Thyroid gland (tissue), 4 donors: Measurements from ENCODE around the gene MAGI1.

Source experiments
- POLR2A ChIP-seq, 2 donors: fragments of 450-650 bp; IDR thresholded peaks; one replicate each; pipeline ENCODE4 v1.6.1; 2017; ENCODE audit warnings: antibody characterized with exemption in 2 of 2, mild to moderate bottlenecking in 2 of 2, moderate library complexity in 1 of 2
- TF ChIP-seq, protein P1 (sequence below), 6 experiments: fragments of 200-600 bp in 3 of 6; fragments of 450-650 bp in 3 of 6; sonication (generic) in 3 of 6; IDR thresholded peaks; one replicate each; pipeline ENCODE4 v1.5.1; 2016 to 2019; ENCODE audit warnings: antibody characterized with exemption in 6 of 6, mild to moderate bottlenecking in 2 of 6, inconsistent platforms in 1 of 6, moderate library complexity in 1 of 6

DNA sequence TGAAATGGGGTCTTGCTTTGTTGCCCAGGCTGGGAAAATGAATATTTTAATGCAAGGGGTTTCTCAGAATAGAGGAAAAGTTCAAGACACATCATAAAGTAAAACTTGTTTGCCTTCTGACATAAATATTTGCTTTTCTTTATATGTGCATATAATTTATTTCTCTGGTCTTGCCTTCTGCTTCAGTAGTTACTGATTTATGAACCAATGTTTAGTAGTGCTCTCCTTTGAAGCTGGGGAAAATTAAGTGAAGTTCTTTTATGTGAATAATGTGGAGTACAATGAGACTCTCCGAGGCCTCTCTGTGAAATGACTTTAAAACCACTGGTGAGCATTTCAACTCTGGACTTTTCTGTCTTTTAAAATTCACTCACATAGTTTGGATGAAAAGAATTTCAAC is 55.6 kb downstream of the MAGI1 start:
- TF ChIP-seq, protein P1, sequence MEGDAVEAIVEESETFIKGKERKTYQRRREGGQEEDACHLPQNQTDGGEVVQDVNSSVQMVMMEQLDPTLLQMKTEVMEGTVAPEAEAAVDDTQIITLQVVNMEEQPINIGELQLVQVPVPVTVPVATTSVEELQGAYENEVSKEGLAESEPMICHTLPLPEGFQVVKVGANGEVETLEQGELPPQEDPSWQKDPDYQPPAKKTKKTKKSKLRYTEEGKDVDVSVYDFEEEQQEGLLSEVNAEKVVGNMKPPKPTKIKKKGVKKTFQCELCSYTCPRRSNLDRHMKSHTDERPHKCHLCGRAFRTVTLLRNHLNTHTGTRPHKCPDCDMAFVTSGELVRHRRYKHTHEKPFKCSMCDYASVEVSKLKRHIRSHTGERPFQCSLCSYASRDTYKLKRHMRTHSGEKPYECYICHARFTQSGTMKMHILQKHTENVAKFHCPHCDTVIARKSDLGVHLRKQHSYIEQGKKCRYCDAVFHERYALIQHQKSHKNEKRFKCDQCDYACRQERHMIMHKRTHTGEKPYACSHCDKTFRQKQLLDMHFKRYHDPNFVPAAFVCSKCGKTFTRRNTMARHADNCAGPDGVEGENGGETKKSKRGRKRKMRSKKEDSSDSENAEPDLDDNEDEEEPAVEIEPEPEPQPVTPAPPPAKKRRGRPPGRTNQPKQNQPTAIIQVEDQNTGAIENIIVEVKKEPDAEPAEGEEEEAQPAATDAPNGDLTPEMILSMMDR (IDR thresholded peaks at IDR 0.05) = no peak
- no peak for TF ChIP-seq POLR2A (IDR thresholded peaks at IDR 0.05)
